ENCODE data around the gene SYCE1. TPM values are rescaled to one million over a fixed set of nuclear protein-coding genes. Genes with fewer than 3 reads are reported as not detected.

The SYCE1 gene
- total RNA-seq, 1 donor from 2014 or later = 0.26 TPM

- no peak for DNase-seq (ENCODE audit: low spot score)
- peak overlapping the region; percentile 90 for H3K4me3 Mint-ChIP-seq (ENCODE audit: unreplicated experiment)
- H3K27ac Mint-ChIP-seq (ENCODE audit: unreplicated experiment) = peak overlapping the region; percentile 84
- TF ChIP-seq CTCF (IDR thresholded peaks at IDR 0.05; ENCODE audit: unreplicated experiment) = no peak
- H3K9me3 Mint-ChIP-seq (ENCODE audit: unreplicated experiment) = no peaks in the 10 kb centered on the region
- H3K4me1 Mint-ChIP-seq (ENCODE audit: unreplicated experiment) = peaks cover 18% of the 10 kb centered on the region
- H3K36me3 Mint-ChIP-seq (ENCODE audit: low read depth, unreplicated experiment) = no peaks in the 10 kb centered on the region
- peaks cover 30% of the 10 kb centered on the region for H3K27me3 Mint-ChIP-seq (ENCODE audit: unreplicated experiment)
Measured at GRCh38 chr10:133529576-133529946, 35.8 kb downstream of the SYCE1 start.

- Mint-ChIP-seq H3K9me3 (ENCODE audit: unreplicated experiment) (no peaks in the 10 kb centered on the region), H3K36me3 (ENCODE audit: low read depth, unreplicated experiment) (no peaks in the 10 kb centered on the region), H3K27me3 (ENCODE audit: unreplicated experiment) (peaks cover 30% of the 10 kb centered on the region), H3K4me3 (ENCODE audit: unreplicated experiment) (peak overlapping the region; percentile 90), H3K4me1 (ENCODE audit: unreplicated experiment) (peaks cover 18% of the 10 kb centered on the region), H3K27ac (ENCODE audit: unreplicated experiment) (peak overlapping the region; percentile 83)
- peak; percentile 34 for DNase-seq (ENCODE audit: low spot score)
- no peak for TF ChIP-seq CTCF (IDR thresholded peaks at IDR 0.05; ENCODE audit: unreplicated experiment)
Measured at GRCh38 chr10:133528845-133529575, 36.4 kb downstream of the SYCE1 start.

- Mint-ChIP-seq H3K4me1 (ENCODE audit: unreplicated experiment) (peaks cover 18% of the 10 kb centered on the region), H3K27me3 (ENCODE audit: unreplicated experiment) (peaks cover 30% of the 10 kb centered on the region), H3K36me3 (ENCODE audit: low read depth, unreplicated experiment) (no peaks in the 10 kb centered on the region), H3K27ac (ENCODE audit: unreplicated experiment) (no peak overlapping the region), H3K4me3 (ENCODE audit: unreplicated experiment) (peak overlapping the region; percentile 85), H3K9me3 (ENCODE audit: unreplicated experiment) (no peaks in the 10 kb centered on the region)
- no peak for TF ChIP-seq CTCF (IDR thresholded peaks at IDR 0.05; ENCODE audit: unreplicated experiment)
- peak; percentile 24 for DNase-seq (ENCODE audit: low spot score)
Measured at GRCh38 chr10:133528296-133528844, 37.0 kb downstream of the SYCE1 start.

GRCh38 chr10:133527771-133528271 lies 37.6 kb downstream of the SYCE1 start:
- Mint-ChIP-seq H3K36me3 (ENCODE audit: low read depth, unreplicated experiment) (no peaks in the 10 kb centered on the region), H3K27me3 (ENCODE audit: unreplicated experiment) (peaks cover 30% of the 10 kb centered on the region), H3K4me1 (ENCODE audit: unreplicated experiment) (peaks cover 18% of the 10 kb centered on the region), H3K4me3 (ENCODE audit: unreplicated experiment) (no peak overlapping the region), H3K27ac (ENCODE audit: unreplicated experiment) (no peak overlapping the region), H3K9me3 (ENCODE audit: unreplicated experiment) (no peaks in the 10 kb centered on the region)
- DNase-seq (ENCODE audit: low spot score) = peak; percentile 15
- no peak for TF ChIP-seq CTCF (IDR thresholded peaks at IDR 0.05; ENCODE audit: unreplicated experiment)

All from endothelial cell (in vitro differentiated cells).